Natural killer cell treated with Interleukin-12 subunit alpha and Interleukin-12 subunit beta and Interleukin-15 and Interleukin-18, amount 100 ng/mL, for 72 hours (primary cell): ENCODE data around the gene CFAP54. TPM values are rescaled to one million over a fixed set of nuclear protein-coding genes. Genes with fewer than 3 reads are reported as not detected.

Source experiments
- ATAC-seq, 2 donors: fragments of 150-1000 bp; cut with Tn5 transposase in 1 of 2; sonication (Bioruptor Pico), chemical (Tn5 transposase) in 1 of 2; 2 replicates each; pipeline ENCODE4 v1.10.0; 2021
- DNase-seq: peaks from one replicate; pipeline ENCODE4 v3.0.0; 2022; ENCODE audit warnings: low spot score
- H3K27ac Mint-ChIP-seq, 2 donors: 1 replicate in 1 of 2; 2 replicates in 1 of 2; pipeline ENCODE4 v1.8.0; 2022; ENCODE audit warnings: mixed read lengths in 2 of 2, mild to moderate bottlenecking in 1 of 2, moderate library complexity in 1 of 2
- H3K27me3 Mint-ChIP-seq, 2 donors: 1 replicate in 1 of 2; 2 replicates in 1 of 2; pipeline ENCODE4 v1.8.0; 2022; ENCODE audit warnings: mixed read lengths in 2 of 2
- H3K36me3 Mint-ChIP-seq: one replicate; pipeline ENCODE4 v1.8.0; 2022; ENCODE audit warnings: mixed read lengths
- H3K4me1 Mint-ChIP-seq, 2 donors: 1 replicate in 1 of 2; 2 replicates in 1 of 2; pipeline ENCODE4 v1.8.0; 2022; ENCODE audit warnings: low read depth in 2 of 2, mixed read lengths in 2 of 2, mild to moderate bottlenecking in 1 of 2
- H3K4me3 Mint-ChIP-seq: one replicate; pipeline ENCODE4 v1.8.0; 2022; ENCODE audit warnings: mixed read lengths
- H3K9me3 Mint-ChIP-seq: 2 replicates; pipeline ENCODE4 v1.8.0; 2022; ENCODE audit warnings: mixed read lengths
- total RNA-seq, 2 donors: library from RNA; stranded (reverse); gene quantifications; one replicate each; pipeline ENCODE4 v1.2.3, GENCODE V29; 2022

CFAP54 gene, protein sequence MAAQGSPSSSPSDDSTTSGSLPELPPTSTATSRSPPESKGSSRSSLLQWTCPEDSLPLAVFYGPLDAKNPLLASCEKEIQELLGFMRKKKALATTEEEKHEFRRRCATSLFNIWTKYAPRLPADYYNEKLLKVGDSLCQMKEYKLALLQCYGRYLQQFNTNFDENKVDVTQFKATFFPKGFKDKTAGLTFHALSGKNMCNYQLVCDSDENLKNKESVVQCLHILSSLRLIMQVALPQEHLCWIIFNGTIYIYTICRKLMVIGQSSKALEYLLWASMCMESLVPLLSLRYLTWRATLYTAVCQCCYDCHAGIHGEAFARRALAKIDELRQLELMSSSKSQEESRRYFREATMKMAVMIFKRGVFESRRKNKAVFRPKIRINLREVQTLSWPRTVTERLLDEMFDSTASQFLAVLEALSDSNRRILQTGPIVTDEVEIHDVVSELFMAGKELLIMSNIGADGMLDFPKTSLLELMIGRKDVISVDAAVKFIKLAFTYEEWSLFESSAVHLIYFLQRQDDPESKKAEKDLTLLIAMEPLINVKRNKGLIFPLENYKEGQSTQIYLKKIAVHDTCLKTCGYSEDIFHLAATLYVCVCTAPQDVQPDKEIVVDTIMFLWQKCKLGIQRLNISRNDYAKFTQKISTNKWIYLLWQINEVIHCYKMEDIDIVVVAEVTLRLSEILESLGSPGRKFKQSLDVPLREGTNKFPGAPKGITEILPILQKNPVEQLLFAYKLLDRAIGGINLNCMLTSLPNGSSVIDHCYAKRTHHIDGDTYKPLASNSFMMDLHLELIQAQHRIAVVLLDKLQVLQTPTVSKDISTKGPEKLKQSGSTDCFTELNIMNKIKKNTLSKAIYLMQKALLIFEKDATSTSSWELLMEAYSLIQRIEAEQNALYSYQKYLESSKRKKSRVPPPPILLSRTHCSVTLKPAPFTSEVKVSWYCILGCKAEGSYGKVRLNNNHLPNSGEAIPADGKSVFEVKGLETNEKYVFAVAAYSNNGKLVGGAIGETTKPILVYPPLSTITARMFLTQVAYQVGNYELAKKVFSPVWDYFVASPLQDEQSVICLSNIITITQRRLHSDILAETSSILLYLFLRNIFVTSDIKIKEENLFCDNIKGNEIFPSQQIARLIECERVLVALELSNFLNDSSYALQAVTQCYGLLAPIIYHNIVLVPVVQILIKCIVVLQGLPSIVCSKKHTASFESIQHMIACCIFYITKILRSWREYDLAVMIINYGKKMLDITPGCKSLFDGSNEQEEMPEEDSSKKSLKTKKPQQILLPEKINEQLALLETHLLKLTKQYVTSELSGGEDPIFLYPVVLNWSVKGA (N-terminal part only)
- under 1 TPM; 0.14 to 0.50 TPM for total RNA-seq

DNA sequence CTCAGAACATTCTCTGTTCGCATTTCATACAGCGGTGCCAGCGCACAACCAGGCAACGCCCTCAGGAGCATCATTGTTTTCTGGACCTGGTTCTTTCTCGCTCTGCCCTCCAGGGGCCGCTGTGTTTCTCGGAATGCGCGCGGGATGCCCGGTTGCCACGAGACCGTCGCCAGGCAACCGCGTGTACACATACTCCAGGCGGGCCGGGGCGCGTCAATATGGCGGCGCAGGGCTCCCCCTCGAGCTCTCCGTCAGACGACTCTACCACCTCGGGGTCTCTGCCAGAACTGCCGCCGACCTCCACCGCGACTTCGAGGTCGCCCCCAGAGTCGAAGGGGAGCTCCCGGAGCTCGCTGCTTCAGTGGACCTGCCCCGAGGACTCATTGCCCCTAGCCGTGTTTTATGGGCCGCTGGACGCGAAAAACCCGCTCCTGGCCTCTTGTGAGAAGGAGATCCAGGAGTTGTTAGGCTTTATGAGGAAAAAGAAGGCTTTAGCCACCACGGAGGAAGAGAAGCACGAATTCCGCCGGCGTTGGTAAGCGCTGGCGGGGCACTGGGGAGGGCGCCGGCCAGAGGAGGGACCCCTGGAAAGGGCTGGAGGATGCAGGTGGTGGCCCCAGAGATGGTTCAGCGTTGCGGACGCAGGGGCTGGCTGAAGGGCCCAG lies at the start of gene CFAP54:
TSS of gene CFAP54 (plus strand) at position 186 of the 665 bp plus-strand sequence. CDS start at position 219, 33 bp downstream.
- DNase-seq (peak; percentile 91), ATAC-seq (peak; percentile 94 to 98)
- H3K27ac Mint-ChIP-seq = peak within 1 kb of the TSS; percentile 63 to 81
- peaks cover 19 to 29% of the 10 kb centered on the region in 2 donors for H3K4me1 Mint-ChIP-seq
- no peaks in the 10 kb centered on the region for H3K9me3 Mint-ChIP-seq
- H3K27me3 Mint-ChIP-seq = no peaks in the 10 kb centered on the region
- H3K4me3 Mint-ChIP-seq = peak within 1 kb of the TSS; percentile 86
- H3K36me3 Mint-ChIP-seq = no peaks in the 10 kb centered on the region

DNA sequence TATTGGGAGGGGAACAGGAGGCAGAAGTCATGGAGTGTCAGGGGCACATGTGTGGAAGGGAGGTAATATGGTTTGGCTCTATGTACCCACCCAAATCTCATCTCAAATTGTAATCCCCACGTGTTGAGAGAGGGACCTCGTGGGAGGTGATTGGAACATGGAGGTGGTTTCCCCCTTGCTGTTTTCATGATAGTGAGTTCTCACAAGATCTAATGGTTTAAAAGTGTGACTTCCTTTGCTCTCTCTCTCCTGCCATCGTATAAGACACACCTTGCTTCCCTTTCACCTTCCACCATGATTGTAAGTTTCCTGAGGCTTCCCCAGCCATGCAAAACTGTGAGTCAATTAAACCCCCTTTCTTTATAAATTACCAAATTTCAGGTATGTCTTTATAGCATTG lies 47.6 kb upstream of the CFAP54 start:
- Mint-ChIP-seq H3K4me3 (peak overlapping the region; percentile 6), H3K4me1 (peaks cover 42 to 52% of the 10 kb centered on the region in 2 donors), H3K27ac (peak overlapping the region; percentile 38 to 66), H3K36me3 (no peaks in the 10 kb centered on the region), H3K27me3 (no peaks in the 10 kb centered on the region), H3K9me3 (peaks cover 5% of the 10 kb centered on the region)
- no peak for DNase-seq
- no peak for ATAC-seq

DNA sequence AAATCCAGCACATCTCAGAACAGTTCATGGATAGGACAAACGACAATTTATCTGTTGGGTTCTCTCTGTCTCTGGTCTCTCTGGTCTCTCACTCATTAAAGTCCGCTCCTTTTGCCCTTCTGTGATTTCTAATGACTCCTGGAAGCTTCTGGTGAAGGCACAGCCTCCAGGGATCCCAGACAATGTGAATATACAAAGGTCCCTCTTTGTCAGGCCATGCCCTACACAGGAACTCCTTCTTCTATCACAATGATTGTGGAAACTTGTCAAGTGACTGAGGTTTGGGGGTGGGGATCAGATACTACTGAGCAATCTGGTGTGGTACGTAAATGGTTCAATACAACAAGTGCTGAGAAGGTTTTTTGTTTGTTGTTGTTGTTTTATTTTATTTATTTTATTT lies 46.5 kb upstream of the CFAP54 start:
- Mint-ChIP-seq H3K27me3 (no peaks in the 10 kb centered on the region), H3K27ac (peak overlapping the region; percentile 66 to 72), H3K4me3 (no peak overlapping the region), H3K36me3 (no peaks in the 10 kb centered on the region), H3K9me3 (peaks cover 5% of the 10 kb centered on the region), H3K4me1 (peaks cover 41 to 52% of the 10 kb centered on the region in 2 donors)
- no peak for ATAC-seq
- no peak for DNase-seq

DNA sequence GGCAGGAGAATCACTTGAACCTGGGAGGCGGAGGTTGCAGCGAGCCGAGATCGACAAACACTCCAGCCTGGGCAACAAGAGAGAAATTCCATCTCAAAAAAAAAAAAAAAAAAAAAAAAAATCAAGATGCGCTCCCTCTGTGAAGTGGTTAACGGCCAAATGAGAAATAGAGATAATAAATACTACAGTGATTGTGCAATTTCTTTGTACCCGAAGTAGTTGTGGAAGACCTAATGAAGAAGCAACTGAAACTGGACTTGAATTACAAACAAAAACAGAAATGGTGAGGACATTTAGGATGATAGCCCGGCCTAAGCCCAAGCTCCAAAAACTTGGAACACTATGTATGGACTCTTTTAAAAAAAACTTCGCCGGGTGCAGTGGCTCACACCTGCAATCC lies 45.0 kb upstream of the CFAP54 start:
- DNase-seq (no peak), ATAC-seq (no peak)
- H3K4me1 Mint-ChIP-seq = peaks cover 37 to 49% of the 10 kb centered on the region in 2 donors
- peaks cover 5% of the 10 kb centered on the region for H3K9me3 Mint-ChIP-seq
- peak overlapping the region; percentile 93 to 97 for H3K27ac Mint-ChIP-seq
- H3K36me3 Mint-ChIP-seq = no peaks in the 10 kb centered on the region
- H3K4me3 Mint-ChIP-seq = peak overlapping the region; percentile 57
- no peaks in the 10 kb centered on the region for H3K27me3 Mint-ChIP-seq

DNA sequence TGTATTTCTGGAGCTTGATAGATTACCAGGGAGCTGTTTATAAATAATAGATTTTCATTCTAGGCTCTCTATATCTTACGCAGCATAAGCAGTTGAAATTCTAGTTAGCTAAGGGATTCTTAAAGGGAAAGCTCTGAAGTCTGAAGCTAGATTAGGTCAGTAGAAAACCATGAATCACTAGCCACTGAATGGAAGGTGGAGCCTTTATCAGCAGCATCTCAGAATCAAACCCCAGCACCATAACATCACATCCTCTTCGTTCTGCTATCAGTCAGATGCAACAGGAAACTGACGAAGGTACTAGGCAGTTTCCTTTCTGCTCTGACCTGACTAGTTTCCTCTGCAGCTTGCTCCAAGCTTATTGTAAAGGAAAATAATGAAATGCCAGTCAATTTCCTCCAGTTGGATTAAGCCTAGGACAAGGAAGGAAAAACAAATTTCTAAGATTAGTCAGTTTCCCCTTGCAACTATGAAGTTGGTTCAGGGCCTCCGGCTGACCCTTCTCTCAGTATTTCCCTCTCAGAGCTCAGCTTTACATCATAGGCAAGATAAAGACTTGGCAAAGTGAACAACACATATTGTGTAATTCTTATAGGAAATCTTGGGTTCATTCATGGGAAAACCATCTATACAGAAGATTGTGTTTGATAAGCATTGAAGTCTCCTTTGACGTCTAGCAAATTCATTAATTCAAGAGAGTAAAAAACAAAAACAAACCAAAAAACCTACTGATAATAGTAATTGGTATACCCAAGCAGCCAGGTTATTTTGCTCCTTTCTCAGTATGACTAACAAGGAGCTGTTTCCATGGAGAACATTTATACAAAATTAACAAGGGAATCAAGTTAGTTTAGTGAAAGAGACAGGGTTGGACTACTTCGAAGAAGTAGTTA lies 43.4 kb upstream of the CFAP54 start:
- H3K27ac Mint-ChIP-seq = peak overlapping the region; percentile 93 to 97
- H3K4me3 Mint-ChIP-seq = peak overlapping the region; percentile 70
- H3K36me3 Mint-ChIP-seq = no peaks in the 10 kb centered on the region
- DNase-seq (peak; percentile 78), ATAC-seq (peak; percentile 99)
- H3K4me1 Mint-ChIP-seq = peaks cover 33 to 49% of the 10 kb centered on the region in 2 donors
- H3K9me3 Mint-ChIP-seq = peaks cover 5% of the 10 kb centered on the region
- H3K27me3 Mint-ChIP-seq = no peaks in the 10 kb centered on the region

DNA sequence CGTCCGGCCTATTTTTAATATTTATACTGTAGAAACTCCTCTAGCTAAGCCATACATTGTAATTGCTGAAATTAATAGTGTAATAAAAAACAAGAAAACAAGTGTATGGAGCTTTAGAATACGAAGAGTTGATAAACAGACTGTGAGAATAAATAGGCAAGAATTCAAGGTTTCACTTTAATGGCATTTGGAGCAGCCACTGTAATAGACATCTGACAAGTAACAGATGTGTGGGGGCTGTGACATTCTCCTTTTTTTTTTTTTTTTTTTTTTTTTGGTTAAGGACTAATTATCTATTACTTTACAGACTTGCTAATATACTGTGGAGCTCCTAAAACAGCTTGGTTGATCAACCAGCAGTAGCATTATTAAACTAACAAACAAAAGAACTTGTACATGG lies 42.1 kb upstream of the CFAP54 start:
- Mint-ChIP-seq H3K4me3 (no peak overlapping the region), H3K9me3 (no peaks in the 10 kb centered on the region), H3K27ac (peak overlapping the region; percentile 93 to 97), H3K36me3 (no peaks in the 10 kb centered on the region), H3K4me1 (peaks cover 25 to 44% of the 10 kb centered on the region in 2 donors), H3K27me3 (no peaks in the 10 kb centered on the region)
- no peak for ATAC-seq
- no peak for DNase-seq

DNA sequence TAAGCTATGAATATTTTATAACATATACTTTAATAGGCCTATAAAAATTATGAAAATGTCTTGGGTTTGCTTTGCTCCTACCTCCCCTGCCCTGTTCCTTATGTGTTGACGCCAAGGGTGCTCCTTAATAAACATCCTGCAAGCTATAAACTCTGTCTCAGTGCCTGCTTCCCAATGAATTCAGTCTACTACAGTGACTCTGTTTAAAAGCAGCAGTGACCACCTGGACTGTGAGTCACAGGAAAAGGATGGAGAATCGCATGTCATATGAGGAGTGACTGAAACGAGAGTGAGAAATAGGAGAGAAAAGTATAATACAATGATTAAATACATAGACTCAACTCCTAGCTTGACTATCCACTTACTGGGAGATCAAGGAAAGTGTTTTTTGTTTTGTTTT lies 41.1 kb upstream of the CFAP54 start:
- DNase-seq (no peak), ATAC-seq (no peak)
- Mint-ChIP-seq H3K4me3 (no peak overlapping the region), H3K9me3 (no peaks in the 10 kb centered on the region), H3K36me3 (no peaks in the 10 kb centered on the region), H3K27me3 (no peaks in the 10 kb centered on the region), H3K4me1 (peaks cover 19 to 37% of the 10 kb centered on the region in 2 donors), H3K27ac (peak overlapping the region; percentile 16 to 55)

DNA sequence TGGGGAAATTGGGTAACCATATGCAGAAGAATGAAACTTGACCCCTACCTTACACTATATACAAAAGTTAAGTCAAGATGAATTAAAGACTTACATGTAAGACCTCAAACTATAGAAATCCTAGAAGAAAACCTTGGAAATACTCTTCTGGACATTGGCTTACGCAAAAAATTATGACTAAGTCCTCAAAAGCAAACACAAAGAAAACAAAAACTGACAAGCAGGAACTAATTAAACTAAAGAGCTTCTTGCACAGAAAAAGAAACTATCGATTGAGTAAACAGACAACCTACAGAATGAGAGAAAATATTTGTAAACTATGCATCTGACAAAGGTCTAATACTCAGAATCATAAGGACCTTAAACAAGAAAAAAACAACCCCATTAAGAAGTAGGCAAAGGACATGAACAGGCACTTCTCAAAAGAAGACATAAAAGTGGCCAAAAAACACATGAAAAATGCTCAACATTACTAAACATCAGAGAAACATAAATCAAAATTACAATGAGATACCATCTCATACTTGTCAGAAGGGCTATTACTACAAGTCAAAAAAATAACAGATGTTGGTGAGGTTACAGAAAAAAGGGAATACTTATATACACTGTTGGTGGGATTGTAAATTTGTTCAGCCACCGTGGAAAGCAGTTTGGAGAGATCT lies 37.0 kb upstream of the CFAP54 start:
- no peak overlapping the region for H3K27ac Mint-ChIP-seq
- DNase-seq (no peak), ATAC-seq (no peak)
- H3K36me3 Mint-ChIP-seq = no peaks in the 10 kb centered on the region
- H3K9me3 Mint-ChIP-seq = no peaks in the 10 kb centered on the region
- H3K27me3 Mint-ChIP-seq = no peaks in the 10 kb centered on the region
- peaks cover 6 to 13% of the 10 kb centered on the region in 2 donors for H3K4me1 Mint-ChIP-seq
- no peak overlapping the region for H3K4me3 Mint-ChIP-seq

DNA sequence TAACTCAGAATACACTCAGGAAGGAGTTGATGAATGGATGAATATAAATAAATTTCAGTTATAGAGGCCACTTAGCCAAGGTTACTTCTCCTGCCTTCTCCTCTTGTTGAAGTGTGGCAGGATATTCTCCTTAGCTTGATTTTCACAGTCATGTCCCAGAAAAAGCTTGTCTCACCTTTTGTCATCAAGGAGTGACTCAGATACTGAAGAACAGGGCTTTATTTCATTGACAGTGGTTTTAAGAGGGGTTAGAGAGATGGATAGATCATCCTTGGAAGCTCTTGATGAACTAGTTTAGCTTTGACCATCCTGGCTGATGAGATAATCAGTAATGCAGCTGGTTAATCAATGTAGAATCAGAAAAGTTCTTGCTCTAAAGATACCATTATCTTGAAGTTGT lies 35.0 kb upstream of the CFAP54 start:
- DNase-seq (no peak), ATAC-seq (no peak)
- Mint-ChIP-seq H3K9me3 (no peaks in the 10 kb centered on the region), H3K4me1 (peaks cover 3 to 8% of the 10 kb centered on the region in 2 donors), H3K4me3 (no peak overlapping the region), H3K27ac (no peak overlapping the region), H3K27me3 (no peaks in the 10 kb centered on the region), H3K36me3 (no peaks in the 10 kb centered on the region)

DNA sequence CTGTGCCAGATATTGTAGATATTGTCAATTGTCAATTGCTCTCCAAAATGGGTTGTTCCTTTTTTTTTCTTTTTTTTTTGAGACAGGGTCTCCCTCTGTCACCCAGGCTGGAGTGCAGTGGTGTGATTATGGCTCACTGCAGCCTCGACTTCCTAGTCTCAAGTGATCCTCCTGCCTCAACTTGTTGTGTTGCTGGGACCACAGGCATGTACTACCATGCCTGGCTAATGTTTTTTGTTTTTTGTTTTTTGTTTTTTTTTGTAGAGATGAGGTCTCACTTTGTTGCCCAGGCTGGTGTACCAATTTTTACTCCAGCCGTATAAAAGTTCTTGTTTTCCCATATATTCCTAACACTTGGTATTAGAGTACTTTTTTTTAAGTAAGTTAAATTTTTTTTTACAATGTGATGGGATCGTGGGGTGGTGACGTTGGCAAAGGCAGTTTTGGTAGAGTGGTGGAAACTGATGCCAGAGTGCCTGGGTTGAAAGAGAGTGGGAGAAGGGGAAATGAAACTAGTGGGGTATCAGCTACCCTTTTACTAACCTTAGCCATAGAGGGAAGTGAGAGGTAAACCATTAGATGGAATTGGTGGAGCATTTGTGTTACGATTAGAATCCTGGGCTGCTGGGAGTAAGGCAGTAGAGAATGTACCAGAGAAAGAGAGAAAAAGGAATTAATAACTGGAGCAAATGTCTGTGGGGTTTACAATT lies 33.0 kb upstream of the CFAP54 start:
- peaks cover 0 to 3% of the 10 kb centered on the region in 2 donors for H3K4me1 Mint-ChIP-seq
- no peak overlapping the region for H3K27ac Mint-ChIP-seq
- no peak for ATAC-seq
- no peak for DNase-seq
- no peaks in the 10 kb centered on the region for H3K9me3 Mint-ChIP-seq
- no peak overlapping the region for H3K4me3 Mint-ChIP-seq
- no peaks in the 10 kb centered on the region for H3K27me3 Mint-ChIP-seq
- H3K36me3 Mint-ChIP-seq = no peaks in the 10 kb centered on the region

DNA sequence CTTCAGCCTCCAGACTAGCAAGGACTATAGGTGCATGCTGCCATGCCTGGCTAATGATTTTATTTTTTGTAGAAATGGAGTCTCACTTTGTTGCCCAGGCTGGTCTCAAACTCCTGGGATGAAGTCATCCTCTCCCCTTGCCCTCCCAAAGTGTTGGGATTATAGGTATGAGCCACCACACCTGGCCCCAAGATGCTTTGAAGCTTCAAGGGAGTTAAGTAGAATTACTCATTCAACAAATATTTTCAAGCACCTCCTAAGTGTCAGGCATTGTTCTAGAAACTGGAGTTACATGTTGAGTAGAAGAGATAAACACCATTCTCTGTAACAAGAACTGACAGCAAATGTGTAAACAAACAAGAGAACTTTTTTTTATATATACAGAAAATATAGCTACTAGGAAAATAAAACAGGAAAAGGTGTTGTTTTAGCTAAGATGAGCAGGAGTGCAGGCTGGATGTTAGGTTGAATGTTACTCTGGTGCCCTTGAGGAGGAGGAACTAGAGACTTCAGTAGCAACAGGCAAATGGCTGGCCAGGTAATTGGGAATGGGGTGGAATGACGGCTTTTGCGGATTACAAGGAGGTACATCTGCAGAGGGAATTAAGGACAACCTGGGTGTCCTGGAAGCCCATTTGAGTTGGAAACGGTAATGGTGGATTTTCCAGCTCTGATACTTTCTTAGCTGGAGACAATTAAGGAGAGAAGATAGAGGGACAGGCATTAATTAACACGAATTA lies 32.0 kb upstream of the CFAP54 start:
- no peaks in the 10 kb centered on the region for H3K27me3 Mint-ChIP-seq
- H3K36me3 Mint-ChIP-seq = no peaks in the 10 kb centered on the region
- DNase-seq (no peak), ATAC-seq (no peak)
- peaks cover 0 to 3% of the 10 kb centered on the region in 2 donors for H3K4me1 Mint-ChIP-seq
- H3K4me3 Mint-ChIP-seq = no peak overlapping the region
- no peaks in the 10 kb centered on the region for H3K9me3 Mint-ChIP-seq
- H3K27ac Mint-ChIP-seq = no peak overlapping the region
